Breast epithelium (tissue), 3 donors: ENCODE measurements around the gene PATJ.

Source experiments
- CTCF ChIP-seq, 3 donors: fragments of 450-650 bp; IDR thresholded peaks; one replicate each; pipeline ENCODE4 v1.5.1; 2016 to 2017; ENCODE audit warnings: antibody characterized with exemption in 3 of 3, mild to moderate bottlenecking in 3 of 3, moderate library complexity in 3 of 3
- POLR2AphosphoS5 ChIP-seq, 3 donors: sonication (generic); formaldehyde crosslinking; IDR thresholded peaks; one replicate each; pipeline ENCODE4 v1.6.1; 2017; ENCODE audit warnings: antibody characterized with exemption in 3 of 3

DNA sequence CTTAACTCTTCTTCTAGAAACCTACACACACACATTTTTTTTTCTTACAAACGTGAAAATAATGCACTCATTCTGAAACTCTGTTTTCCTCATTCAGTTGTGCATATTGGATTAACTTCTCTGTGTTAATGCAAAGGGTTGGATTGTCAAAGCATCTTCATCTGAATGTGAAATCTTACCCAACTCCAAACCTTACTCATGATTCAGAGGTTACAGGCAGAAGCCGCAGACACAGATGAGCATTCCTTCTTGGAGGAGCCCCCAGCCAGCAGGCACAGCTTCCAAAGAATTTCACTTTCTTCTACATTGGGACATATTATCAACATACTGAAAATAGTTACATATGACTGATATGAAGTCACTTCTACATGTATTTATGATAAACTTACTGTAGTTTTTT, 15.7 kb downstream of the PATJ start:
- TF ChIP-seq CTCF (IDR thresholded peaks at IDR 0.05) (no peak), POLR2AphosphoS5 (IDR thresholded peaks at IDR 0.05) (no peak)
